Type B pancreatic cell (in vitro differentiated cells): ENCODE data around the gene PRKCE. TPM values are rescaled to one million over a fixed set of nuclear protein-coding genes. Genes with fewer than 3 reads are reported as not detected.

Source experiments
- DNase-seq: peaks from one replicate; pipeline ENCODE4 v3.0.0; 2021; ENCODE audit warnings: mixed read lengths; ENCODE audit not compliant: unreplicated experiment; ENCODE audit errors: extremely low spot score
- H3K27ac Mint-ChIP-seq: 2 replicates; pipeline ENCODE4 v1.8.0; 2021; ENCODE audit warnings: mild to moderate bottlenecking, mixed read lengths
- H3K27me3 Mint-ChIP-seq: 2 replicates; pipeline ENCODE4 v1.8.0; 2021; ENCODE audit warnings: mixed read lengths
- H3K36me3 Mint-ChIP-seq: 2 replicates; pipeline ENCODE4 v1.8.0; 2021; ENCODE audit warnings: mixed read lengths
- H3K4me1 Mint-ChIP-seq: one replicate; pipeline ENCODE4 v1.8.0; 2021; ENCODE audit warnings: mixed read lengths; ENCODE audit not compliant: unreplicated experiment
- H3K4me3 Mint-ChIP-seq: 2 replicates; pipeline ENCODE4 v1.8.0; 2021; ENCODE audit warnings: mild to moderate bottlenecking, mixed read lengths
- H3K9me3 Mint-ChIP-seq: 2 replicates; pipeline ENCODE4 v1.8.0; 2021; ENCODE audit warnings: mixed read lengths
- CTCF ChIP-seq: fragments of 200-600 bp; sonication (generic); conservative IDR thresholded peaks from 2 replicates; pipeline ENCODE4 v1.5.0; 2021; ENCODE audit warnings: antibody characterized with exemption, mild to moderate bottlenecking
- total RNA-seq: library from RNA; stranded (reverse); gene quantifications from 2 replicates; pipeline ENCODE4 v1.2.1, GENCODE V29; 2021; ENCODE audit warnings: low replicate concordance

Gene PRKCE
- total RNA-seq, 1 donor from 2014 or later: 21.2 TPM

- peaks cover 17% of the 10 kb centered on the region for H3K4me1 Mint-ChIP-seq
- H3K36me3 Mint-ChIP-seq: no peaks in the 10 kb centered on the region
- peaks cover 6% of the 10 kb centered on the region for H3K27me3 Mint-ChIP-seq
- no peak for TF ChIP-seq CTCF
- no peaks in the 10 kb centered on the region for H3K9me3 Mint-ChIP-seq
- H3K4me3 Mint-ChIP-seq: no peak overlapping the region
- DNase-seq: no peak
- no peak overlapping the region for H3K27ac Mint-ChIP-seq
These were observed 253.6 kb downstream of the PRKCE start for GRCh38 chr2:45904946-45905631.

GRCh38 chr2:45905632-45905958 is 254.1 kb downstream of the PRKCE start:
- no peak for TF ChIP-seq CTCF
- Mint-ChIP-seq H3K27ac (no peak overlapping the region), H3K4me1 (peaks cover 17% of the 10 kb centered on the region), H3K4me3 (no peak overlapping the region), H3K36me3 (no peaks in the 10 kb centered on the region), H3K9me3 (no peaks in the 10 kb centered on the region), H3K27me3 (peaks cover 3% of the 10 kb centered on the region)
- DNase-seq: no peak

- Mint-ChIP-seq H3K9me3 (no peaks in the 10 kb centered on the region), H3K27me3 (no peaks in the 10 kb centered on the region), H3K27ac (no peak overlapping the region), H3K4me3 (no peak overlapping the region), H3K36me3 (no peaks in the 10 kb centered on the region), H3K4me1 (peaks cover 17% of the 10 kb centered on the region)
- no peak for TF ChIP-seq CTCF
- no peak for DNase-seq
These were observed 256.1 kb downstream of the PRKCE start for GRCh38 chr2:45907592-45907991.

GRCh38 chr2:45908316-45909170 is 257.1 kb downstream of the PRKCE start:
- TF ChIP-seq CTCF: no peak
- Mint-ChIP-seq H3K27me3 (no peaks in the 10 kb centered on the region), H3K9me3 (no peaks in the 10 kb centered on the region), H3K4me3 (no peak overlapping the region), H3K36me3 (no peaks in the 10 kb centered on the region), H3K4me1 (peaks cover 19% of the 10 kb centered on the region), H3K27ac (no peak overlapping the region)
- no peak for DNase-seq

- Mint-ChIP-seq H3K27me3 (no peaks in the 10 kb centered on the region), H3K4me1 (peaks cover 21% of the 10 kb centered on the region), H3K9me3 (no peaks in the 10 kb centered on the region)
These were observed 257.7 kb downstream of the PRKCE start for GRCh38 chr2:45909171-45909565.

More at GRCh38 chr2:45909171-45909565, 257.7 kb downstream of the PRKCE start:
- no peak for DNase-seq
- H3K36me3 Mint-ChIP-seq: no peaks in the 10 kb centered on the region
- H3K27ac Mint-ChIP-seq: no peak overlapping the region
- H3K4me3 Mint-ChIP-seq: no peak overlapping the region
- no peak for TF ChIP-seq CTCF
